GM12864 (cell line): ENCODE results near the gene SPDEF.

Experiments
- DNase-seq: peaks from one replicate; pipeline ENCODE4 v3.0.0-alpha.2; 2011; ENCODE audit warnings: low read depth
- H3K4me3 ChIP-seq: 2 replicates; pipeline ENCODE4 v1.5.1; 2011; ENCODE audit warnings: mild to moderate bottlenecking, low read depth, low read length, control low read depth
- CTCF ChIP-seq: IDR thresholded peaks from 2 replicates; pipeline ENCODE4 v1.5.1; 2011; ENCODE audit warnings: low read depth, mild to moderate bottlenecking, moderate library complexity, low read length, control low read depth, inconsistent platforms; ENCODE audit errors: missing control alignments

SPDEF gene

GRCh38 chr6:34520645-34521462 lies 35.3 kb downstream of the SPDEF start:
- no peak for DNase-seq
- no peak overlapping the region for H3K4me3 ChIP-seq
- TF ChIP-seq CTCF = no peak

GRCh38 chr6:34519971-34520644 lies 36.0 kb downstream of the SPDEF start:
- no peak overlapping the region for H3K4me3 ChIP-seq
- no peak for DNase-seq
- no peak for TF ChIP-seq CTCF

GRCh38 chr6:34518669-34519365 lies 37.3 kb downstream of the SPDEF start:
- H3K4me3 ChIP-seq = no peak overlapping the region
- no peak for DNase-seq
- TF ChIP-seq CTCF = no peak

GRCh38 chr6:34517966-34518365 lies 38.2 kb downstream of the SPDEF start:
- TF ChIP-seq CTCF = no peak
- DNase-seq = no peak

GRCh38 chr6:34517461-34517881 lies 38.7 kb downstream of the SPDEF start:
- TF ChIP-seq CTCF = no peak

More at GRCh38 chr6:34517966-34518365, 38.2 kb downstream of the SPDEF start:
- H3K4me3 ChIP-seq = no peak overlapping the region

GRCh38 chr6:34516391-34517324 lies 39.5 kb downstream of the SPDEF start:
- no peak overlapping the region for H3K4me3 ChIP-seq
- DNase-seq = no peak
- TF ChIP-seq CTCF = no peak

More at GRCh38 chr6:34517461-34517881, 38.7 kb downstream of the SPDEF start:
- no peak overlapping the region for H3K4me3 ChIP-seq
- DNase-seq = no peak
